Stomach smooth muscle (tissue), 2 donors: Measurements from ENCODE around the gene AKAP6.

Experiments
- H3K27ac ChIP-seq: one replicate; pipeline ENCODE4 v1.7.0; 2013; ENCODE audit warnings: mild to moderate bottlenecking, low read length, inconsistent platforms
- H3K27me3 ChIP-seq, 2 donors: one replicate each; pipeline ENCODE4 v1.7.0; 2013; ENCODE audit warnings: low read length in 2 of 2; ENCODE audit not compliant: insufficient read depth in 2 of 2, control insufficient read depth in 1 of 2
- H3K36me3 ChIP-seq, 2 donors: one replicate each; pipeline ENCODE4 v1.7.0; 2013; ENCODE audit warnings: low read length in 2 of 2; ENCODE audit not compliant: control insufficient read depth in 2 of 2, insufficient read depth in 2 of 2
- H3K4me1 ChIP-seq: one replicate; pipeline ENCODE4 v1.7.0; 2013; ENCODE audit warnings: low read length; ENCODE audit not compliant: control insufficient read depth, insufficient read depth
- H3K4me3 ChIP-seq, 2 donors: one replicate each; pipeline ENCODE4 v1.7.0; 2013; ENCODE audit warnings: low read length in 2 of 2
- H3K9ac ChIP-seq, 2 donors: one replicate each; pipeline ENCODE4 v1.7.0; 2013; ENCODE audit warnings: low read length in 2 of 2, mild to moderate bottlenecking in 1 of 2
- H3K9me3 ChIP-seq, 2 donors: one replicate each; pipeline ENCODE4 v1.7.0; 2013; ENCODE audit warnings: low read length in 2 of 2; ENCODE audit not compliant: control insufficient read depth in 2 of 2
- donor health status: healthy.
- donor health status: Pancreatic carcinoma.

The AKAP6 gene

GRCh38 chr14:32469388-32470160 is 140.5 kb downstream of the AKAP6 start:
- Histone ChIP-seq H3K4me3 (no peak overlapping the region), H3K9me3 (no peaks in the 10 kb centered on the region), H3K36me3 (no peaks in the 10 kb centered on the region), H3K9ac (peak overlapping the region in 1 of 2 donors; percentile 40), H3K27me3 (no peaks in the 10 kb centered on the region), H3K27ac (peak overlapping the region; percentile 18), H3K4me1 (peaks cover 30% of the 10 kb centered on the region)

DNA sequence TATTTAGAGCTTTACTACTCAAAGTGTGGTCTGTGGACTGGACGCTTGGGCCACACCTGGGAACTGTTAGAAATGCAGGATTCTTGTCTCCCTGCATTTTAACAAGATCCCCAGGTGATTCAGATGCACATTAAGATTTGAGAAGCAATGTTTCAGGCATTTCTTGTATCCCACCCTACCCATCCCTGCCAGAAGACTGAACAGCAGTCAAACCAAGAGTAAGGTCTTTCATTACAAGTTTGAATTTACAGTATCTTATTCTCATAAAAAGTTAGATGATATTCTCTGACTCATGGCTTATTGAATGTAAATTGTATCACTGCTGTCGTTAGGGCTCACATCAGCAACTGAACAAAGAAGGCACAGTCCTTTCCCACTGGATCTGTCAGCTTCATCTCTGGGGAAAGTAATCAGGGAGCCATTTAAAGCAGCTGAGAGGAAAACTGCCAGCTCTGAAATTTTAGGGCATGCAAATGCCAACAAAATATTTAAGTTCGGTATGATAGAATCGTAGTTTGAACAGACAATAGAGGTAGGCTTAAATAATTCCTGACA is 141.1 kb downstream of the AKAP6 start:
- H3K36me3 ChIP-seq, result no peaks in the 10 kb centered on the region
- H3K4me1 ChIP-seq, result peaks cover 30% of the 10 kb centered on the region
- H3K9me3 ChIP-seq, result no peaks in the 10 kb centered on the region
- peak overlapping the region in 1 of 2 donors; percentile 31 for H3K9ac ChIP-seq
- H3K27me3 ChIP-seq, result no peaks in the 10 kb centered on the region
- no peak overlapping the region for H3K4me3 ChIP-seq
- H3K27ac ChIP-seq, result peak overlapping the region; percentile 18

DNA sequence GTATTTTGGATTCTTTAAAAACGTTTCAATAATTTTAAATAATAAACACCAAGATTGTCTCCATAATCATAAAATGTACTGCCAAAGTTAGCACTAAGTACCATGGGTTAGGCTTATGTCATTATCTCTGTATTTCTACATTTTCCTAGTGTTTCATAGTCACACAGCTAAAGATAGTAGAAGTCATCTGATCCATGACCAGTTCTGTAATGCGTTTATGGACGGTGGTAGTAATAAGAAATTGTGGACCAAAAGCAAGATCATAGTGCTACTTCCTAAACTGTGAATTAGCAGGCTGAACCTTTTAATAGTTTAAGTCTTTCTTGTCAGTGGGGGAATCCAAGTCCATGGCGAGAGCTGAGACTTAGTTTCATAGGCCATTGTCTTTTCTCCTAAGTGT is 142.1 kb downstream of the AKAP6 start:
- Histone ChIP-seq H3K9ac (peak overlapping the region in 1 of 2 donors; percentile 58), H3K4me3 (no peak overlapping the region), H3K36me3 (no peaks in the 10 kb centered on the region), H3K4me1 (peaks cover 30% of the 10 kb centered on the region), H3K27me3 (no peaks in the 10 kb centered on the region), H3K9me3 (no peaks in the 10 kb centered on the region), H3K27ac (peak overlapping the region; percentile 53)

- H3K27ac ChIP-seq, result peak overlapping the region; percentile 53
- peak overlapping the region in 1 of 2 donors; percentile 58 for H3K9ac ChIP-seq
- H3K9me3 ChIP-seq, result no peaks in the 10 kb centered on the region
- H3K4me1 ChIP-seq, result peaks cover 30% of the 10 kb centered on the region
- H3K27me3 ChIP-seq, result no peaks in the 10 kb centered on the region
- peak overlapping the region; percentile 4 to 10 for H3K4me3 ChIP-seq
- no peaks in the 10 kb centered on the region for H3K36me3 ChIP-seq
These were observed 143.0 kb downstream of the AKAP6 start for GRCh38 chr14:32472076-32472475.

DNA sequence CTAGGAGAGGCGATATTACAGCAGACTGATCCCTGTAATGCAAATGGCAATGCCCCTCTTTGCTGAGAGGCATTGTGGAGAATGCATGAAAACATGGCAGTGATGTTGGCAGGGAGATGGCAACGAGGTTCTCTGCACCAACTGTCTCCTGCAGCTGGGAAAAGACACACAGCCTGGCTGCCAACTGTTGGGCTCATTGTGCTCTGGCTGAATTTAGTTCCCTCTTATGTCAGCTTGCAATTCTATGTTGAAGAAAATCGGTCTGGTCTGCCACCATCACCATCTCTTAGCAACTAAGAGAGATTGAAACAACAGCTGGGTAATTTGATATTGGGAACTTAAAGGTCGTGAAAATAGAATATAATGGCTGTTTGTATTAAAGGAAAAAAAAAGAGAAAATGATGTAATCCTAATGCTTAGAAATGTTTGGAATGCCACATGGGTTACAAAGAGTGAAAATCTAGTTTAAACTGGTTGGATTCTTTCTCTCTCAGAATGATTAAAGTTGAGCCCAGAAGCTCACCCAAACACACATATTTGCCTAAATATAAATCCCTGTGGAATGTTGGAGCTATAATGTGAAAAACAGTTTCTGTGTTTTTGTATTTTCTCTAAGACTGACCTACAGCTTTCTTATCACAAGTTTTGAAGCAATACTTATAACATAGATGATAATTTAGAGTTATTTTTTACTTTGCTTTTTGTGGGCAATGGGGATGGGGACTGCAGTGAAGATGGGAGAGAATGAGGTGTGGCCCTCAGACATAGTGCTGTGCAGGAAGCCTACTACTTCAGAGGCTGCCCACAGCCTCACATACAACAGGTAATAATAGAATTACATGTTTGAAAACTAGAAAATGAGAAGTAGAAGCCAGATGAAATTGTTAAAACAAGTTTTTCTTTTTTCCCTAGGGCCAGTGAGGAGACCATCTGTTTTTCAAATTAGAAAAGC is 143.7 kb downstream of the AKAP6 start:
- Histone ChIP-seq H3K4me1 (peaks cover 30% of the 10 kb centered on the region), H3K4me3 (peak overlapping the region; percentile 10 to 30), H3K27ac (peak overlapping the region; percentile 53), H3K27me3 (no peaks in the 10 kb centered on the region), H3K36me3 (no peaks in the 10 kb centered on the region), H3K9ac (peak overlapping the region in 1 of 2 donors; percentile 58), H3K9me3 (no peaks in the 10 kb centered on the region)

DNA sequence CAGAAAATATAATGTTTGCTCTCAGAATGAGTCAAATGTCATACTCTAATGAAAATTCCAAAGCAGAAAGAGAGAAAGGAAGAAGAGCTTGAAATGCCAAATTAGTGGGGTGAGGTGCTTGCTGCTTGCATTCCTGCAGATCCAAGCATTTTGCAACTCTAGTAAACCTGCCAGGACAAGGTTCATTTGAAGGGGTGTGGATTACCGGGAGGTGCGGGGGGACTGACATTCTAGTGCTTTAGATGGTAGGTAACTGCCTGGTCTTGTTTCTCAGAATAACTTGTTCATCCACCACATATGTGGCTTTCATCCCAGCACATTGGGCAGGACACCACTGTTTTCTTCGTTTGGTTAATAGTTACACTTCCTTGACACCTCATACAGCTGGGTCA is 144.4 kb downstream of the AKAP6 start:
- peaks cover 30% of the 10 kb centered on the region for H3K4me1 ChIP-seq
- H3K9me3 ChIP-seq, result no peaks in the 10 kb centered on the region
- H3K27ac ChIP-seq, result peak overlapping the region; percentile 53
- peak overlapping the region in 1 of 2 donors; percentile 30 for H3K4me3 ChIP-seq
- no peaks in the 10 kb centered on the region for H3K27me3 ChIP-seq
- H3K36me3 ChIP-seq, result no peaks in the 10 kb centered on the region
- peak overlapping the region in 1 of 2 donors; percentile 58 for H3K9ac ChIP-seq

DNA sequence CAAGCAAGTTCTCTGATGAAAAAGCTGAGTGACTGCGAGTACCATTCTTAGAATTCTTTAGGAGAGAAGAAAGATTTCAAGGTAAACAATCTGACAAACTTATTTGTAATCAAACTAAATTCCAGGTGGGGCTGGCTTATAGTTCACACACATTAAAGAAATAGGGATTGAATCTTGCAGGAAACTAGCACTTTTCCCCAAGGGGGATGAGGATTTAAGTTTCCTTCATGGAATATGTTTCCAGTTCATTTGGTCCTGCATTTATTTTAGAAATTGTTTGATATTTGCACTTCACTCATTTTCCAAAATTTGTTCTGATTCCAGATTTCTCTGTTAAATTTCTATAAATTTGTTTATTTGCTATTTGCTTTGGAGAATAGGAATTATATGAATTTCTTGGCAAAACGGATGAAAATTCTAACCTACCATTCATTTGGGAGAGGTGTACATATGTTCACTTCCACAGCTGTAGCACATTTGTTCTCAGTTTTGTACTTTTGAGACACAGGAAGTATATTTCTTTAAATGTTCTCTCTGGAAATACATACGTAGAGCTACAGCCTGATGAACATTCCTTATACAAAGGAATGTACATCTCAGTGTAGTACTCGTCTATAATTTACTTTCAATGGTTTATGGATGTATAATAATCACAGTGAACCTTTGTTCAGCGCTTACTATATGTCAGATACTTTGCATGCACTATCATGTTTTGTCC is 145.5 kb downstream of the AKAP6 start:
- no peaks in the 10 kb centered on the region for H3K27me3 ChIP-seq
- no peaks in the 10 kb centered on the region for H3K9me3 ChIP-seq
- H3K36me3 ChIP-seq, result no peaks in the 10 kb centered on the region
- no peak overlapping the region for H3K27ac ChIP-seq
- H3K9ac ChIP-seq, result no peak overlapping the region
- peaks cover 27% of the 10 kb centered on the region for H3K4me1 ChIP-seq
- H3K4me3 ChIP-seq, result no peak overlapping the region

- H3K9ac ChIP-seq, result peak overlapping the region; percentile 31 to 37
These were observed 147.4 kb downstream of the AKAP6 start for GRCh38 chr14:32476532-32476931.

GRCh38 chr14:32477396-32477795 is 148.3 kb downstream of the AKAP6 start:
- no peaks in the 10 kb centered on the region for H3K36me3 ChIP-seq
- no peak overlapping the region for H3K9ac ChIP-seq
- no peak overlapping the region for H3K4me3 ChIP-seq
- no peaks in the 10 kb centered on the region for H3K9me3 ChIP-seq
- peak overlapping the region; percentile 47 for H3K27ac ChIP-seq
- no peaks in the 10 kb centered on the region for H3K27me3 ChIP-seq
- peaks cover 12% of the 10 kb centered on the region for H3K4me1 ChIP-seq

More at GRCh38 chr14:32476532-32476931, 147.4 kb downstream of the AKAP6 start:
- Histone ChIP-seq H3K36me3 (no peaks in the 10 kb centered on the region), H3K27ac (peak overlapping the region; percentile 47), H3K4me1 (peaks cover 20% of the 10 kb centered on the region), H3K4me3 (no peak overlapping the region), H3K27me3 (no peaks in the 10 kb centered on the region), H3K9me3 (no peaks in the 10 kb centered on the region)

DNA sequence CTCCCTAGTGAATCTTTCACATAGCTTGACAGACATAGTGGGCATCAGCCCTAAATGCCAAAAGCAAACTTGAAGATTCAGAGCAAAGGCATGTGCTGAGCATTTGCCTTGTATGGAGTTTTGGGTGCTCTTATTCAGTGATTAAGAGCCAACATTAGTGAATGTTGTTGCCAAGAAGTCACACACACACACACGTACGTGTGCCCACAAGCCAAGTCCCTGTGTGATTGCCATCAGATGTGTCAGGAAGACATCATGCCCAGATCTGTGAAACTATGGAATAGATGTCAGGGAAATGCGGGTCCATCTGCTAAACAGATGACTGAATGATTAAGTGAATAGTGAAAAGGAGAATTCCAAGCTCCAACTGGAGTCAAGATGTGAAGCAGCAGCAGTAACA is 149.0 kb downstream of the AKAP6 start:
- H3K27me3 ChIP-seq, result no peaks in the 10 kb centered on the region
- H3K9me3 ChIP-seq, result no peaks in the 10 kb centered on the region
- peaks cover 5% of the 10 kb centered on the region for H3K4me1 ChIP-seq
- no peaks in the 10 kb centered on the region for H3K36me3 ChIP-seq
- H3K27ac ChIP-seq, result peak overlapping the region; percentile 47
- no peak overlapping the region for H3K9ac ChIP-seq
- H3K4me3 ChIP-seq, result no peak overlapping the region
